NCI-H2227 (cell line): ENCODE measurements around the gene DHCR7.

Experiments used
- DNase-seq: peaks from one replicate; lab custom pipeline; 2025; ENCODE audit not compliant: unreplicated experiment; lab: John Stamatoyannopoulos, UW

Gene DHCR7

DNA sequence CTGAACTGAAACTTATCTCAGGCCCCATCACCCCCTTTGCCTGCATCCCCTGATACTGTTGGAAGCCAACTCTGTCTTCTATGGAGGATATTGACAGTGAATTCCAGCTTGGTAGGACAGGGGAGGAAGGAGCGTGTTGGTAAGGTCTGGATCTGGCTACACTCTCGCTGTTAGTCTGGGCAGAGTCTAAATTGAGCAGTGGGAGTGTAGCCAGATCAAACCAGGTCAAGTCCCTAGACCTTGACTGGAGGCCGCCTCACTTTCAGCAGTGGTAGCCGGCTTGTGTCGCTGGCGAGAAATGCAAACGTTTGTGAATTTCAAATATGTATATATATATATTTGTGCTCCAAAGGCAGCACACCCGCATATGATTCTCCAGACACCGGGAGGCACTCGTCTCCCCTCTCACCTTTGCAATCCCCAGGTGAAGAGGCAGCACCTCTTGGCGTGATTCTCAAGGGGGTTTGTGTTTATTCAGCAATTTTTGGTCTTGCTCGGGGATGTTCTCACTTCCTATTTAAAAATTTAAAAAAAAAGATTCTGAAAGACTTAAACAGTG, 26.7 kb downstream of the DHCR7 start:
- DNase-seq = no peak

DNA sequence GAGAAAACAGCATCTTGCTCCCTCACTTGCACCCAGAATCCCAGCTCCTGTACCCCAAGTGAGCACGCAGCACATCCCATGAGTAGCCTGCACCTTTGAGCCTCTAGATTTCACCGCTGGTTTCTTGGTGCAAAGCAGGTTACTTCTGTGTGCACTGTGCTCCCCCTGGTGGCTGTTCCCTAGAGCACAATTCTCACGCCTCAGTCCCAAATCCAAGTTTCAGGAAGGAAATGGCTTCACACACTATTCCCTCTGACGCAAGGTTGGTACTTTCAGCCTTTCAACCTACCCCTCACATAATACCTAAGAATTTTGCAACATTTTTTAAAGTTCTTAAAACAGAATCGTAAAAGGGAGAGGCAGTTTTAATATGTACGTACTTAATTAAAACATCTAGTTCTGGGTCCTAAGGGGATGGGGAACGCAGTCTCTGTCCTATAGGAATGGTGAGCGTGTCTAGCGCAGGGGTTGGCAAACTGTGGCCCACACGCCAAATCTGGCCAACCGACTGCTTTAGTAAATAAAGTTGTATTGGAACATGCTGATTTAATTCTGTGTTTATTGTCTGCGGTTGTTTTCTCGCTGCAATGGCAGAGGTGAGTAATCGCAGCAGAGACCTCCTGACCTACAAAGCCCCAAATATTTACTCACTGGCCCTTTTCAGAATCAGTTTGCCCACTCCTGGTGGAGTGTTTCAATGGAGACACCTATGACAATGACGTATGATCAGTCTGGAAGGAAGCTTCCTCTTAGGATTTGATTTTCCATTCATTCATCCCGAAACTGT, 27.5 kb downstream of the DHCR7 start:
- no peak for DNase-seq

- DNase-seq = no peak
Observed at GRCh38 chr11:71418643-71419042, 29.6 kb downstream of the DHCR7 start.

DNA sequence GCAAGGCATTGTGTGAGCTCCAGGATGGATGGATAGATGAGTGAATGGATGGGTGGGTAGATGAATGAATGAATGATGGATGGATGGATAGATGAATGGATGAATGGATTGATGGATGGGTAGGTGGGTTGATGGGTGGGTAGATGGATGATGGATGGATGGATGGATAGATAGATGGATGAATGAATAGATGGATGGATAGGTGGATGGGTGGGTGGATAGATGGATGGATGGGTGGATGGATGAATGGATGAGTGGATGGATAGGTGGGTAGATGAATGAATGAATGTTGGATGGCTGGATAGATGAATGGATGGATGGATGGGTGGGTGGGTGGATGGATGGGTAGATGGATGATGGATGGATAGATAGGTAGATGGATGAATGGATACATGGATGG, 33.5 kb downstream of the DHCR7 start:
- DNase-seq = no peak

- no peak for DNase-seq
Observed at GRCh38 chr11:71410363-71410966, 37.7 kb downstream of the DHCR7 start.

- no peak for DNase-seq
Observed at GRCh38 chr11:71408826-71409225, 39.4 kb downstream of the DHCR7 start.

DNA sequence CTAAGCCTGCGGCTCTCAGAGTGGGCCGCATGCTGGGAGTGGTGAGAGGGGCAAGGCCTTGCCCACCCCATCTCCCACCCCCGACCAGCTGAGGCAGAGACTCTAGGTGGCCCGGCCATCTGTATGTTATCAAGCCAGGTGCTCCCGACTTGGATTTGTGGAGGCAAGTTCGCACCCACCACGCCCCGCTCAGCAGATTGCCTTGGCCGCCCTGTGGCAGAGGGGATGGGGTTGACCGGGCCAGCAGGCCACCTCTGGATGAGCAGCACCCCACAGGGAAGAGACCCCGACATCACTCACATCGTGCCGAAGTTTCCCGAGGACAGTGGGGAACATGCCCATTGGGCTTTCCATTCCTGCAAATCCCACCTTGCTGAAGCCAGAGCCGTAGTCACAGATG, 40.8 kb downstream of the DHCR7 start:
- no peak for DNase-seq

DNA sequence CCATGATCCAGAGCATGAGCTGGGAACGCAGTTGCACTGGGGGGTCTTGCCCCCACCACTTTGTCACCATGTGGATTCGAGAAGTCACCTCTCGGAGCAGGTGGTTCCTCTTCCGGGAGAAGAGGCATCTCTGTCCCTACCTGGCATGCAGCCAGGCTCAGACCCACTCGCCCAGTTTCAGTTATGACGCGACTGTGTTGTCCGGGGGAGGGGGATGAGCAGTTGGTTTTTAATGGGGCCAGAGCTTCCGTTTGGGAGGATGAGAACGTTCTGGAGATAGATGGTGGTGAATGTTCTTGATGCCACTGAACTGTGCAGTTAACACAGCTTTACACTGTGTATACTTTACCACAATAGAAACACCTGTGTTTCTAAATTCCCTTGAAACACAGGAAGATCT, 41.5 kb downstream of the DHCR7 start:
- peak; percentile 5 for DNase-seq

DNA sequence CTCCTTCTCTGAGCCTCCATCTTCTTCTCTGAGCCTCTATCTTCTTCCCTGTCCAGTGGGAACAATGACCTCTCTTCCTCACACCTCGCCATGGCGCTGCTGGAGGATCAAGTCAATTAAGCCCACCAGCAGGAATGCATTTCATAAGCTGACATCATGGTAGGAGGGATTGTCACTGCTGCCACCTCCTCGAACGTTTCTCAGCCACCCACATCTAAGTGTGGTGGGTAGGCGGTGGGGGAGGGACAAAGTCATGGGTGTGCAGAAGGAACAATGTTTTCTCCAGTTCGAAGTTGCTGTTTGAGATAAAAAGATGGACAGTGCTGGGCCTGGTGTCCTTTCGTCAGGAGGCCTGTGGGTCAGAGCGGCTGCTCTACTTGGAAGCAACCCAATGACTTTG, 44.0 kb downstream of the DHCR7 start:
- DNase-seq = no peak

DNA sequence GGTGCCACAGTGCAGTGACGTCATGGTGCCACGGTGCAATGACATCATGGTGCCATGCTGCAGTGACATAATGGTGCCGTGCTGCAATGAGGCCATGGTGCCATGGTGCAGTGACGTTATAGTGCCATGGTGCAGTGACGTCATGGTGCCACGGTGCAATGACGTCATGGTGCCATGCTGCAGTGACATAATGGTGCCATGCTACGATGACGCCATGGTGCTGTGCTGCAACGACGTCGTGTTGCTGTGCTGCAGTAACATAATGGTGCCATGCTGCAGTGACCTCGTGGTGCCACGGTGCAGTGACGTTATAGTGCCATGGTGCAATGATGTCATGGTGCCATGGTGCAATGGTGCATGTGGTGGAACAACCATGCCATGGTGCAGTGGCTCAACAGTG, 45.3 kb downstream of the DHCR7 start:
- DNase-seq = no peak

DNA sequence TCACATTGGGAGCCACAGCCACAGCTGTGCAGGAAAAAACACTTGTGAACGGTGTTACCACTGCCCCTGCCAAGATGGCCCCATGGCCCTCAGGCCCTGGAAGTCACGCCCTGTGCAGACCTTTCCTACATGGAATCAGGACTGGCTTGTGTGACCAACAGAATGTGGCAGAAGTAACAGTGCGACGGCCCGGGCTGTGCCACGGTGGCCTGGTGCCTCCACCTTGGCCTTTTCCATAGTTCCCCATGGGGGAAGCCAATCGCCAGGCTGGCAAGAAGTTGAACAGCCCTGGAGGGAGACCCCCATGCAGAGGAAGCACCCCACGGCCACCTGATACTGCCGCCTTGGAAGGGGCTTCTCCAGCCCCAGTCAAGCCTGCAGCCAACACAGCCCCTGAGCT, 48.0 kb downstream of the DHCR7 start:
- DNase-seq = no peak

DNA sequence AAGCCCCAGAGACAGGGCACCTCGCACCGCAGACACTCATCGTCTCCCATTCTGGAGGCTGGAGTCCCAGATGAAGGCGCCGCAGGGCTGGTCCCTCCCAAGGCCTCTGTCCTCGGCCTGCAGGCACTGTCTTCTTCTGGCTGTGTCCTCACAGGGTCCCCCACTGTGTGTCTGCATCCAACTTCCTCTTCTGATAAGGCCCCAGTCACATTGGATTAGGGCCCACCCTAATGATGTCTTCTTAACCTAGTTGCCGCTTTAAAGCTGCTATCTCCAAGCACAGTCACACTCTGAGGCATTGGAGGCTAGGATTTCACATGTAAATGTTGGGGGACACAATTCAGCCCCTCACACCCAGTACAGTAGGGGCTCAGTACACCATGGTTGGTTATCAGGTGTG, 48.9 kb downstream of the DHCR7 start:
- DNase-seq = no peak

GRCh38 chr11:71397961-71398360, 50.2 kb downstream of the DHCR7 start:
- no peak for DNase-seq

GRCh38 chr11:71397331-71397860, 50.8 kb downstream of the DHCR7 start:
- no peak for DNase-seq

- no peak for DNase-seq
Observed at GRCh38 chr11:71396548-71397123, 51.6 kb downstream of the DHCR7 start.

GRCh38 chr11:71395774-71396173, 52.4 kb downstream of the DHCR7 start:
- no peak for DNase-seq

DNA sequence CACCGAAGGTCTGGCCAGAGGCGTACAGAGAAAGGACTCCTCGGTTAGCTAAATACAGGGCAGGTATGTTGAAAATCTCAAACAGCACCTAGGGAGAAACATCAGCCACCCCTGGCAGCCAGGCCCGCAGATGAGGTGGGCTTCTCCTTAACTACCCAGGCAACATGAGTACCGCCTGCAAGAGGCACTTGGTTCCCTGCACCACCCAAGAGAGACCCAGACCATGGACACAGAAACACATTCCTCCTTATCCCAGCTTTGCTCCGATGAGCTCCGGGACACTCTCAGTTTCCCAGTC, 53.0 kb downstream of the DHCR7 start:
- DNase-seq = no peak

DNA sequence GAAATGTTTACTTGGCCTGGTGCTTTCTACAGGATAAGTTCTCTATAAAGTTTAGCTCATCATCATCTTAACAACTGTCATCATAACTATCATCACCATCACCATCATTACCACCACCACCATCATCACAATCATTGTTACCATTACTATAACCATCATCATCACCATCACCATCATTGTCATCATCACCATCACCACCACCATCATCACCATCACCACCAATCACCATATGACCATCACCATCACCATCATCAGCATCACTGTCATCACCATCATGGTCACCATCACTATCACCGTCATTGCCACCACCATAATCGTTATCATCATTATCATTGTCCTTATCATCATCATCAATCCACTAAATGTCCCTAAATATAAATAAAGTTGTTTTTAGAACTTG, 54.9 kb downstream of the DHCR7 start:
- no peak for DNase-seq

GRCh38 chr11:71391796-71392195, 56.4 kb downstream of the DHCR7 start:
- no peak for DNase-seq

DNA sequence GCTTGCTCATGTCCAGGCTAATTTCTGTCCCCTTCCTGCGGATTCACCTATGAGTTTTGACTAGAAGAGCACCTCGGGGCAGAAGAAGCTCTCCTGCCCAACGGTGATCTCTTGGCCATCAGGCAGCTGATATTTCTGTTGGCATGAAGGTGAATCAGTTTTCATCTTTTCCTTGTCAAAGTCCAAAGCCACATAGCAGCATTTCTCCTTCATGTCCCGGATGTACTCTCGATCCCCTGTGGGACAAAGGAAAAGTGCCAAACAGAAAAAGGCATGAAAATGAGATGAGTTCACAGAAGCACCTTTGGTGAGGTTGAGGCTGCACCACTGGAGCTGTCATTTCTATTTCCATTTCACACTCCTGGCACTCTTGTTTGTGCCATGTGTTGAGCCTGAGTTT, 56.8 kb downstream of the DHCR7 start:
- no peak for DNase-seq

GRCh38 chr11:71388637-71389235, 59.5 kb downstream of the DHCR7 start:
- no peak for DNase-seq
